Liver (tissue), 9 donors: ENCODE results near the gene PLA2G4D. TPM values are rescaled to one million over a fixed set of nuclear protein-coding genes. Genes with fewer than 3 reads are reported as not detected.

Experiments used
- DNase-seq: peaks from one replicate; pipeline ENCODE4 v3.0.0-alpha.2; 2017; ENCODE audit warnings: low spot score
- H3K27ac ChIP-seq, 2 donors: one replicate each; pipeline ENCODE4 v1.7.0; 2013; ENCODE audit warnings: inconsistent platforms in 2 of 2, low read length in 2 of 2, control low read depth in 1 of 2, low read depth in 1 of 2, mild to moderate bottlenecking in 1 of 2
- H3K27me3 ChIP-seq, 4 donors: one replicate each; pipeline versions ENCODE4 v1.6.1 to v1.7.0; 2013; ENCODE audit warnings: low read length in 3 of 4, inconsistent platforms in 1 of 4, mild to moderate bottlenecking in 1 of 4, moderate library complexity in 1 of 4; ENCODE audit not compliant: control insufficient read depth in 4 of 4, insufficient read depth in 4 of 4
- H3K36me3 ChIP-seq, 4 donors: one replicate each; pipeline versions ENCODE4 v1.6.1 to v1.7.0; 2013; ENCODE audit warnings: low read length in 3 of 4, mild to moderate bottlenecking in 3 of 4, low read depth in 1 of 4, moderate library complexity in 1 of 4; ENCODE audit not compliant: control insufficient read depth in 4 of 4, insufficient read depth in 3 of 4
- H3K4me1 ChIP-seq, 4 donors: one replicate each; pipeline versions ENCODE4 v1.6.1 to v1.7.0; 2013; ENCODE audit warnings: low read length in 3 of 4, mild to moderate bottlenecking in 3 of 4, moderate library complexity in 1 of 4; ENCODE audit not compliant: control insufficient read depth in 4 of 4, insufficient read depth in 4 of 4
- H3K4me3 ChIP-seq, 3 donors: one replicate each; pipeline versions ENCODE4 v1.6.1 to v1.7.0; 2013; ENCODE audit warnings: low read length in 3 of 3, control low read depth in 1 of 3, low read depth in 1 of 3, mild to moderate bottlenecking in 1 of 3
- H3K9ac ChIP-seq, 2 donors: one replicate each; pipeline ENCODE4 v1.7.0; 2013; ENCODE audit warnings: low read length in 2 of 2, mild to moderate bottlenecking in 2 of 2, moderate library complexity in 2 of 2, control low read depth in 1 of 2, low read depth in 1 of 2
- H3K9me3 ChIP-seq, 4 donors: one replicate each; pipeline versions ENCODE4 v1.6.1 to v1.7.0; 2013; ENCODE audit warnings: low read length in 3 of 4; ENCODE audit not compliant: control insufficient read depth in 4 of 4
- FOXA1 ChIP-seq: IDR thresholded peaks from 2 replicates; pipeline ENCODE4 v1.6.1; 2016; ENCODE audit warnings: antibody characterized with exemption
- FOXA2 ChIP-seq: IDR thresholded peaks from 2 replicates; pipeline ENCODE4 v1.6.1; 2016; ENCODE audit warnings: antibody characterized with exemption
- GABPA ChIP-seq, 2 donors: IDR thresholded peaks in 1 of 2; conservative IDR thresholded peaks in 1 of 2; 2 replicates each; pipeline ENCODE4 v1.6.1; 2016; ENCODE audit warnings: antibody characterized with exemption in 2 of 2, mild to moderate bottlenecking in 1 of 2, moderate library complexity in 1 of 2
- HNF4A ChIP-seq, 2 donors: conservative IDR thresholded peaks; 2 replicates each; pipeline ENCODE4 v1.6.1; 2016; ENCODE audit warnings: antibody characterized with exemption in 2 of 2, mild to moderate bottlenecking in 2 of 2
- HNF4G ChIP-seq: IDR thresholded peaks from 2 replicates; pipeline ENCODE4 v1.6.1; 2016; ENCODE audit warnings: antibody characterized with exemption
- JUND ChIP-seq, 2 donors: IDR thresholded peaks; 2 replicates each; pipeline ENCODE4 v1.6.1; 2016; ENCODE audit warnings: antibody characterized with exemption in 2 of 2
- NR2F2 ChIP-seq: IDR thresholded peaks from 2 replicates; pipeline ENCODE4 v1.6.1; 2016; ENCODE audit warnings: antibody characterized with exemption
- RAD21 ChIP-seq, 2 donors: IDR thresholded peaks; 2 replicates each; pipeline ENCODE4 v1.6.1; 2016; ENCODE audit warnings: antibody characterized with exemption in 2 of 2, mild to moderate bottlenecking in 2 of 2
- RXRA ChIP-seq, 2 donors: IDR thresholded peaks; 2 replicates each; pipeline ENCODE4 v1.6.1; 2017 to 2018; ENCODE audit warnings: antibody characterized with exemption in 2 of 2, mild to moderate bottlenecking in 1 of 2
- SP1 ChIP-seq: IDR thresholded peaks from 2 replicates; pipeline ENCODE4 v1.6.1; 2018; ENCODE audit warnings: antibody characterized with exemption, mild to moderate bottlenecking
- TAF1 ChIP-seq: conservative IDR thresholded peaks from 2 replicates; pipeline ENCODE4 v1.6.1; 2016; ENCODE audit warnings: antibody characterized with exemption, mild to moderate bottlenecking
- YY1 ChIP-seq: IDR thresholded peaks from 2 replicates; pipeline ENCODE4 v1.6.1; 2016; ENCODE audit warnings: antibody characterized with exemption, mild to moderate bottlenecking
- WGBS: extraction: QIAGEN DNeasy Blood & Tissue Kit; methylation state at CpG from one replicate; pipeline ENCODE4 v1.1.7; 2013; 5-methylcytosine and 5-hydroxymethylcytosine counted together
- polyA plus RNA-seq, 2 donors: library from polyadenylated mRNA; stranded (reverse) in 1 of 2; unstranded in 1 of 2; fragments of 200-250 nt in 1 of 2; fragments of >200 nt in 1 of 2; fragmentation: Nextera tagmentation in 1 of 2; extraction: Ambion mirVana in 1 of 2; gene quantifications; one replicate each; pipeline versions ENCODE4 v1.2.1 to v1.2.3, GENCODE V29; 2013 to 2015
- total RNA-seq, 2 donors: library from RNA; depleted of rRNA; stranded (reverse); fragments of >200 nt; gene quantifications; one replicate each; pipeline ENCODE4 v1.2.3, GENCODE V29; 2014
- TF ChIP-seq, protein P1 (sequence below): IDR thresholded peaks from 2 replicates; pipeline ENCODE4 v1.6.1; 2016; ENCODE audit warnings: antibody characterized with exemption
- TF ChIP-seq, protein P2 (sequence below): IDR thresholded peaks from 2 replicates; pipeline ENCODE4 v1.6.1; 2016; ENCODE audit warnings: antibody characterized with exemption, mild to moderate bottlenecking
- TF ChIP-seq, protein P3 (sequence below): IDR thresholded peaks from 2 replicates; pipeline ENCODE4 v1.6.1; 2016; ENCODE audit warnings: antibody characterized with exemption
- TF ChIP-seq, protein P4 (sequence below): IDR thresholded peaks from 2 replicates; pipeline ENCODE4 v1.6.1; 2016; ENCODE audit warnings: antibody characterized with exemption
- donor health status: healthy.
- donor health status: healthy.
- donor health status: healthy.
- donor health status: healthy.
- donor health status: healthy.

The PLA2G4D gene
- total and polyA plus RNA-seq, 4 donors, result not detected

DNA sequence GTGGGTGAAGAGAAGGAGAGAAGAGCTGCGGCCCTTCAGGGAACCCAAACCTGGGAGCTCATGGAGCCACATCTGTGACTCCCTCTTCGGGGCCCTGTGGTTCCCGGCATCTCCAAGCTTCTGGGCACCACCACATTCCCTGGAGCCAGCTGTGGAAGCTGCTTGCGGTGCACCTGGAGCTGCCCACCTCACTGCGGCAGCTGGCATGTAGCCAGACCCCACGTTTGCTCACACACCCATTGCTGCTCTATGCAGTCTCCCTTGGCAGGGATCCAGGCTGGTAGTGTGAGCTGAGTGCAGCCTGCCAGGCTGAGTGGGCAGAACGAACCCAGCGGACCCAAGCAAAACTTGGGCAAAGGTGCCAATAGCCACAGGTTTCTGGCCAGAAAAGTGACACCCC, 56.7 kb downstream of the PLA2G4D start:
- no peak overlapping the region for H3K9ac ChIP-seq
- no peaks in the 10 kb centered on the region for H3K9me3 ChIP-seq
- no peak for DNase-seq
- H3K4me1 ChIP-seq, result peaks cover 0 to 6% (median 2%) of the 10 kb centered on the region in 4 donors
- H3K4me3 ChIP-seq, result no peak overlapping the region
- H3K27ac ChIP-seq, result no peak overlapping the region
- no peak for TF ChIP-seq SP1
- no peak for TF ChIP-seq YY1
- TF ChIP-seq HNF4G, result no peak
- TF ChIP-seq, protein P1, sequence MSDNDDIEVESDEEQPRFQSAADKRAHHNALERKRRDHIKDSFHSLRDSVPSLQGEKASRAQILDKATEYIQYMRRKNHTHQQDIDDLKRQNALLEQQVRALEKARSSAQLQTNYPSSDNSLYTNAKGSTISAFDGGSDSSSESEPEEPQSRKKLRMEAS, result no peak
- no peak for TF ChIP-seq TAF1
- TF ChIP-seq GABPA (IDR thresholded peaks at IDR 0.05 in 1 of 2, conservative IDR thresholded peaks at IDR 0.05 in 1 of 2), result no peak
- no peak for TF ChIP-seq RAD21 (IDR thresholded peaks at IDR 0.05)
- no peak for TF ChIP-seq JUND (IDR thresholded peaks at IDR 0.05)
- no peak for TF ChIP-seq FOXA1
- no peak for TF ChIP-seq RXRA (IDR thresholded peaks at IDR 0.05)
- no peak for TF ChIP-seq HNF4A (conservative IDR thresholded peaks at IDR 0.05)
- TF ChIP-seq, protein P2, sequence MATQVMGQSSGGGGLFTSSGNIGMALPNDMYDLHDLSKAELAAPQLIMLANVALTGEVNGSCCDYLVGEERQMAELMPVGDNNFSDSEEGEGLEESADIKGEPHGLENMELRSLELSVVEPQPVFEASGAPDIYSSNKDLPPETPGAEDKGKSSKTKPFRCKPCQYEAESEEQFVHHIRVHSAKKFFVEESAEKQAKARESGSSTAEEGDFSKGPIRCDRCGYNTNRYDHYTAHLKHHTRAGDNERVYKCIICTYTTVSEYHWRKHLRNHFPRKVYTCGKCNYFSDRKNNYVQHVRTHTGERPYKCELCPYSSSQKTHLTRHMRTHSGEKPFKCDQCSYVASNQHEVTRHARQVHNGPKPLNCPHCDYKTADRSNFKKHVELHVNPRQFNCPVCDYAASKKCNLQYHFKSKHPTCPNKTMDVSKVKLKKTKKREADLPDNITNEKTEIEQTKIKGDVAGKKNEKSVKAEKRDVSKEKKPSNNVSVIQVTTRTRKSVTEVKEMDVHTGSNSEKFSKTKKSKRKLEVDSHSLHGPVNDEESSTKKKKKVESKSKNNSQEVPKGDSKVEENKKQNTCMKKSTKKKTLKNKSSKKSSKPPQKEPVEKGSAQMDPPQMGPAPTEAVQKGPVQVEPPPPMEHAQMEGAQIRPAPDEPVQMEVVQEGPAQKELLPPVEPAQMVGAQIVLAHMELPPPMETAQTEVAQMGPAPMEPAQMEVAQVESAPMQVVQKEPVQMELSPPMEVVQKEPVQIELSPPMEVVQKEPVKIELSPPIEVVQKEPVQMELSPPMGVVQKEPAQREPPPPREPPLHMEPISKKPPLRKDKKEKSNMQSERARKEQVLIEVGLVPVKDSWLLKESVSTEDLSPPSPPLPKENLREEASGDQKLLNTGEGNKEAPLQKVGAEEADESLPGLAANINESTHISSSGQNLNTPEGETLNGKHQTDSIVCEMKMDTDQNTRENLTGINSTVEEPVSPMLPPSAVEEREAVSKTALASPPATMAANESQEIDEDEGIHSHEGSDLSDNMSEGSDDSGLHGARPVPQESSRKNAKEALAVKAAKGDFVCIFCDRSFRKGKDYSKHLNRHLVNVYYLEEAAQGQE, result no peak
- TF ChIP-seq, protein P3, sequence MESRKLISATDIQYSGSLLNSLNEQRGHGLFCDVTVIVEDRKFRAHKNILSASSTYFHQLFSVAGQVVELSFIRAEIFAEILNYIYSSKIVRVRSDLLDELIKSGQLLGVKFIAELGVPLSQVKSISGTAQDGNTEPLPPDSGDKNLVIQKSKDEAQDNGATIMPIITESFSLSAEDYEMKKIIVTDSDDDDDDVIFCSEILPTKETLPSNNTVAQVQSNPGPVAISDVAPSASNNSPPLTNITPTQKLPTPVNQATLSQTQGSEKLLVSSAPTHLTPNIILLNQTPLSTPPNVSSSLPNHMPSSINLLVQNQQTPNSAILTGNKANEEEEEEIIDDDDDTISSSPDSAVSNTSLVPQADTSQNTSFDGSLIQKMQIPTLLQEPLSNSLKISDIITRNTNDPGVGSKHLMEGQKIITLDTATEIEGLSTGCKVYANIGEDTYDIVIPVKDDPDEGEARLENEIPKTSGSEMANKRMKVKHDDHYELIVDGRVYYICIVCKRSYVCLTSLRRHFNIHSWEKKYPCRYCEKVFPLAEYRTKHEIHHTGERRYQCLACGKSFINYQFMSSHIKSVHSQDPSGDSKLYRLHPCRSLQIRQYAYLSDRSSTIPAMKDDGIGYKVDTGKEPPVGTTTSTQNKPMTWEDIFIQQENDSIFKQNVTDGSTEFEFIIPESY, result no peak
- H3K36me3 ChIP-seq, result no peaks in the 10 kb centered on the region
- H3K27me3 ChIP-seq, result no peaks in the 10 kb centered on the region
- 57% methylated on average over 8 of the region's 8 CpGs for WGBS

DNA sequence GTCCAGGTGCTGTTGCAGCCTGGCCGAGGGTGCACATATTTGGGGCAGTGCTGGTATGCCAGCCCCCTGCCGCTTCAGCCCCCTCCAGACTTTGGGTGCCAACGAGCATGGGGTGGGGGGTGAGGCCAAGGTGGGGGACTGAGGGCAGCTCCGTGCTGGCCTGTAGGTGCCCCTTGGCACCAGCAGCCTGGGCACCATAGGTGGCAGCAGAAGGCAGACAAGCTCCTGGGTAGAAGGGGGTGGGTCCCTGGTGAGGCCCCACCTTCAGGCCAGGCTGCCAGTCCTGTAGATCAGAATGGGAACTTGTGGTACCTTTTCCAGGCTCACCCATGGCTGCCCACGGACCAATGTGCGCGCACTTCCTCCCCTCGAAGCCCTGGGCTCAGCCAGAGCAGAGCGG, 57.4 kb downstream of the PLA2G4D start:
- no peaks in the 10 kb centered on the region for H3K27me3 ChIP-seq
- no peak overlapping the region for H3K27ac ChIP-seq
- H3K4me1 ChIP-seq, result peaks cover 0 to 6% (median 2%) of the 10 kb centered on the region in 4 donors
- H3K4me3 ChIP-seq, result no peak overlapping the region
- DNase-seq, result no peak
- 91% methylated on average over 9 of the region's 9 CpGs for WGBS
- no peaks in the 10 kb centered on the region for H3K9me3 ChIP-seq
- H3K36me3 ChIP-seq, result no peaks in the 10 kb centered on the region
- TF ChIP-seq RAD21 (IDR thresholded peaks at IDR 0.05) (no peak), FOXA1 (no peak), SP1 (no peak), NR2F2 (no peak), JUND (IDR thresholded peaks at IDR 0.05) (no peak), GABPA (IDR thresholded peaks at IDR 0.05 in 1 of 2, conservative IDR thresholded peaks at IDR 0.05 in 1 of 2) (no peak), TAF1 (no peak), YY1 (no peak), RXRA (IDR thresholded peaks at IDR 0.05) (no peak), FOXA2 (no peak), HNF4G (no peak), HNF4A (conservative IDR thresholded peaks at IDR 0.05) (no peak)
- TF ChIP-seq, protein P2, result no peak
- TF ChIP-seq, protein P1, result no peak
- TF ChIP-seq, protein P4, sequence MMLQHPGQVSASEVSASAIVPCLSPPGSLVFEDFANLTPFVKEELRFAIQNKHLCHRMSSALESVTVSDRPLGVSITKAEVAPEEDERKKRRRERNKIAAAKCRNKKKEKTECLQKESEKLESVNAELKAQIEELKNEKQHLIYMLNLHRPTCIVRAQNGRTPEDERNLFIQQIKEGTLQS, result no peak
- TF ChIP-seq, protein P3, result no peak
- no peak overlapping the region for H3K9ac ChIP-seq
